Measurements from ENCODE around the gene IRF9. TPM values are rescaled to one million over a fixed set of nuclear protein-coding genes. Genes with fewer than 3 reads are reported as not detected.
"Not testable (repeated sequence)": the region's sequence is repeated elsewhere in the genome, so short reads cannot be mapped to it uniquely, and the experiment has no call there.

Gene IRF9
- total and polyA plus RNA-seq, 2 of the 13 experiments (the other 11 are each of a cell fraction or from before 2014, with no cell fraction given), result 14.9 to 49.7 TPM

DNA sequence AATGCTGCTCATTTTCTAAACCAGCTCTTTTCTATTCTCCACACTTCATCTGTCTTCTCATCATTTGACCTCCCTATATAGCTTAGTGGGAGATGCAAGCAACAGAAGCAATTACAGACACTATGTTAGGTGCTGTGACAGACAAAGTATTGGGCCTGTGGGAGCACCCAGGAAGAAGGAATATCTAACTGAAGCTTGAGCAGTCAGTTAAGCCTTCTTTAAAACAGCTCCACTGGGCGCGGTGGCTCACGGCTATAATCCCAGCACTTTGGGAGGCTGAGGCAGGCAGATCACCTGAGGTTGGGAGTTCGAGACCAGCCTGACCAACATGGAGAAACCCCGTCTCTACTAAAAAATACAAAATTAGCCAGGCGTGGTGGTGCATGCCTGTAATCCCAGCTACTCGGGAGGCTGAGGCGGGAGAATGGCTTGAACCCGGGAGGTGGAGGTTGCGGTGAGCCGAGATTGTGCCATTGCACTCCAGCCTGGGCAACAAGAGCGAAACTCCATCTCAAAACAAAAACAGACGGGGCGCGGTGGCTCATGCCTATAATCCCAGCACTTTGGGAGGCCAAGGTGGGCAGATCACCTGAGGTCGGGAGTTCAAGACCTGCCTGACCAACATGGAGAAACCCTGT lies 42.3 kb downstream of the IRF9 start (continued):
- TF ChIP-seq, protein P1, sequence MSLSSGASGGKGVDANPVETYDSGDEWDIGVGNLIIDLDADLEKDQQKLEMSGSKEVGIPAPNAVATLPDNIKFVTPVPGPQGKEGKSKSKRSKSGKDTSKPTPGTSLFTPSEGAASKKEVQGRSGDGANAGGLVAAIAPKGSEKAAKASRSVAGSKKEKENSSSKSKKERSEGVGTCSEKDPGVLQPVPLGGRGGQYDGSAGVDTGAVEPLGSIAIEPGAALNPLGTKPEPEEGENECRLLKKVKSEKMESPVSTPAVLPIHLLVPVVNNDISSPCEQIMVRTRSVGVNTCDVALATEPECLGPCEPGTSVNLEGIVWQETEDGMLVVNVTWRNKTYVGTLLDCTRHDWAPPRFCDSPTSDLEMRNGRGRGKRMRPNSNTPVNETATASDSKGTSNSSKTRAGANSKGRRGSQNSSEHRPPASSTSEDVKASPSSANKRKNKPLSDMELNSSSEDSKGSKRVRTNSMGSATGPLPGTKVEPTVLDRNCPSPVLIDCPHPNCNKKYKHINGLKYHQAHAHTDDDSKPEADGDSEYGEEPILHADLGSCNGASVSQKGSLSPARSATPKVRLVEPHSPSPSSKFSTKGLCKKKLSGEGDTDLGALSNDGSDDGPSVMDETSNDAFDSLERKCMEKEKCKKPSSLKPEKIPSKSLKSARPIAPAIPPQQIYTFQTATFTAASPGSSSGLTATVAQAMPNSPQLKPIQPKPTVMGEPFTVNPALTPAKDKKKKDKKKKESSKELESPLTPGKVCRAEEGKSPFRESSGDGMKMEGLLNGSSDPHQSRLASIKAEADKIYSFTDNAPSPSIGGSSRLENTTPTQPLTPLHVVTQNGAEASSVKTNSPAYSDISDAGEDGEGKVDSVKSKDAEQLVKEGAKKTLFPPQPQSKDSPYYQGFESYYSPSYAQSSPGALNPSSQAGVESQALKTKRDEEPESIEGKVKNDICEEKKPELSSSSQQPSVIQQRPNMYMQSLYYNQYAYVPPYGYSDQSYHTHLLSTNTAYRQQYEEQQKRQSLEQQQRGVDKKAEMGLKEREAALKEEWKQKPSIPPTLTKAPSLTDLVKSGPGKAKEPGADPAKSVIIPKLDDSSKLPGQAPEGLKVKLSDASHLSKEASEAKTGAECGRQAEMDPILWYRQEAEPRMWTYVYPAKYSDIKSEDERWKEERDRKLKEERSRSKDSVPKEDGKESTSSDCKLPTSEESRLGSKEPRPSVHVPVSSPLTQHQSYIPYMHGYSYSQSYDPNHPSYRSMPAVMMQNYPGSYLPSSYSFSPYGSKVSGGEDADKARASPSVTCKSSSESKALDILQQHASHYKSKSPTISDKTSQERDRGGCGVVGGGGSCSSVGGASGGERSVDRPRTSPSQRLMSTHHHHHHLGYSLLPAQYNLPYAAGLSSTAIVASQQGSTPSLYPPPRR (CRISPR knock-in tag; IDR thresholded peaks at IDR 0.05; ENCODE audit: borderline replicate concordance), result 0 out of 2 replicates have a peak, but pooled peaks have one; percentile 55
- TF ChIP-seq ZNF558 (CRISPR knock-in tag; IDR thresholded peaks at IDR 0.05; ENCODE audit: borderline replicate concordance), result 0 out of 2 replicates have a peak, but pooled peaks have one; percentile 48
- TF ChIP-seq, protein P2, sequence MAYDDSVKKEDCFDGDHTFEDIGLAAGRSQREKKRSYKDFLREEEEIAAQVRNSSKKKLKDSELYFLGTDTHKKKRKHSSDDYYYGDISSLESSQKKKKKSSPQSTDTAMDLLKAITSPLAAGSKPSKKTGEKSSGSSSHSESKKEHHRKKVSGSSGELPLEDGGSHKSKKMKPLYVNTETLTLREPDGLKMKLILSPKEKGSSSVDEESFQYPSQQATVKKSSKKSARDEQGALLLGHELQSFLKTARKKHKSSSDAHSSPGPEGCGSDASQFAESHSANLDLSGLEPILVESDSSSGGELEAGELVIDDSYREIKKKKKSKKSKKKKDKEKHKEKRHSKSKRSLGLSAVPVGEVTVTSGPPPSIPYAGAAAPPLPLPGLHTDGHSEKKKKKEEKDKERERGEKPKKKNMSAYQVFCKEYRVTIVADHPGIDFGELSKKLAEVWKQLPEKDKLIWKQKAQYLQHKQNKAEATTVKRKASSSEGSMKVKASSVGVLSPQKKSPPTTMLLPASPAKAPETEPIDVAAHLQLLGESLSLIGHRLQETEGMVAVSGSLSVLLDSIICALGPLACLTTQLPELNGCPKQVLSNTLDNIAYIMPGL (CRISPR knock-in tag; IDR thresholded peaks at IDR 0.05; ENCODE audit: borderline replicate concordance in 1 of 2, low read depth in 1 of 2), result peak in 1 of 2 experiments; percentile 36; a peak in 1 of 4 replicates
- TF ChIP-seq MED1 (CRISPR knock-in tag; IDR thresholded peaks at IDR 0.05), result 0 out of 2 replicates have a peak, but pooled peaks have one; percentile 13
- TF ChIP-seq, protein P3, sequence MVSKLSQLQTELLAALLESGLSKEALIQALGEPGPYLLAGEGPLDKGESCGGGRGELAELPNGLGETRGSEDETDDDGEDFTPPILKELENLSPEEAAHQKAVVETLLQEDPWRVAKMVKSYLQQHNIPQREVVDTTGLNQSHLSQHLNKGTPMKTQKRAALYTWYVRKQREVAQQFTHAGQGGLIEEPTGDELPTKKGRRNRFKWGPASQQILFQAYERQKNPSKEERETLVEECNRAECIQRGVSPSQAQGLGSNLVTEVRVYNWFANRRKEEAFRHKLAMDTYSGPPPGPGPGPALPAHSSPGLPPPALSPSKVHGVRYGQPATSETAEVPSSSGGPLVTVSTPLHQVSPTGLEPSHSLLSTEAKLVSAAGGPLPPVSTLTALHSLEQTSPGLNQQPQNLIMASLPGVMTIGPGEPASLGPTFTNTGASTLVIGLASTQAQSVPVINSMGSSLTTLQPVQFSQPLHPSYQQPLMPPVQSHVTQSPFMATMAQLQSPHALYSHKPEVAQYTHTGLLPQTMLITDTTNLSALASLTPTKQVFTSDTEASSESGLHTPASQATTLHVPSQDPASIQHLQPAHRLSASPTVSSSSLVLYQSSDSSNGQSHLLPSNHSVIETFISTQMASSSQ (IDR thresholded peaks at IDR 0.05; ENCODE audit: low read depth), result not testable (repeated sequence)
- TF ChIP-seq, protein P3 (CRISPR knock-in tag; IDR thresholded peaks at IDR 0.05; ENCODE audit: borderline replicate concordance), result 0 out of 2 replicates have a peak, but pooled peaks have one; percentile 19
- 0 out of 2 replicates have a peak, but pooled peaks have one; percentile 65 for TF ChIP-seq ZBTB3 (CRISPR knock-in tag; IDR thresholded peaks at IDR 0.05; ENCODE audit: borderline replicate concordance, low read depth)
- TF ChIP-seq ARNTL (CRISPR knock-in tag; IDR thresholded peaks at IDR 0.05), result 0 out of 2 replicates have a peak, but pooled peaks have one; percentile 21
- TF ChIP-seq ZNF230 (CRISPR knock-in tag; IDR thresholded peaks at IDR 0.05), result 0 out of 2 replicates have a peak, but pooled peaks have one; percentile 37
- 0 out of 2 replicates have a peak, but pooled peaks have one; percentile 40 for TF ChIP-seq DNMT1 (CRISPR knock-in tag; IDR thresholded peaks at IDR 0.05)
- TF ChIP-seq ZNF326 (CRISPR knock-in tag; IDR thresholded peaks at IDR 0.05; ENCODE audit: borderline replicate concordance), result 0 out of 2 replicates have a peak, but pooled peaks have one; percentile 27
- TF ChIP-seq, protein P4, sequence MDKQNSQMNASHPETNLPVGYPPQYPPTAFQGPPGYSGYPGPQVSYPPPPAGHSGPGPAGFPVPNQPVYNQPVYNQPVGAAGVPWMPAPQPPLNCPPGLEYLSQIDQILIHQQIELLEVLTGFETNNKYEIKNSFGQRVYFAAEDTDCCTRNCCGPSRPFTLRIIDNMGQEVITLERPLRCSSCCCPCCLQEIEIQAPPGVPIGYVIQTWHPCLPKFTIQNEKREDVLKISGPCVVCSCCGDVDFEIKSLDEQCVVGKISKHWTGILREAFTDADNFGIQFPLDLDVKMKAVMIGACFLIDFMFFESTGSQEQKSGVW (CRISPR knock-in tag; IDR thresholded peaks at IDR 0.05; ENCODE audit: borderline replicate concordance), result 0 out of 2 replicates have a peak, but pooled peaks have one; percentile 44

All from HepG2 (cell line).